Naive thymus-derived CD4-positive, alpha-beta T cell (primary cell): ENCODE data around the gene SERPING1. TPM values are rescaled to one million over a fixed set of nuclear protein-coding genes. Genes with fewer than 3 reads are reported as not detected.

Experiments
- ATAC-seq: fragments of 150-1000 bp; cut with Tn5 transposase; 2 replicates; pipeline ENCODE4 v1.10.0; 2021; ENCODE audit warnings: mild to moderate bottlenecking, moderate library complexity
- CTCF ChIA-PET: fragments of 350-600 bp; sonication (Branson Sonifier 250); formaldehyde crosslinking; loops from one replicate; lab custom pipeline; 2021; ENCODE audit warnings: antibody characterized with exemption; lab: Charles Lee
- POLR2A ChIA-PET: fragments of 350-600 bp; sonication (Branson Sonifier 250); formaldehyde crosslinking; loops from one replicate; lab custom pipeline; 2021; ENCODE audit warnings: antibody characterized with exemption, inconsistent platforms; lab: Charles Lee
- DNase-seq, 9 donors: peaks; one replicate each; pipeline versions ENCODE4 v3.0.0 to v3.0.0-alpha.2; 2020 to 2022; ENCODE audit warnings: mixed read lengths in 1 of 9
- H3K27ac ChIP-seq: one replicate; pipeline ENCODE4 v1.7.0; 2013; ENCODE audit warnings: mild to moderate bottlenecking, low read depth, low read length, moderate library complexity
- H3K27me3 ChIP-seq, 2 donors: one replicate each; pipeline ENCODE4 v1.7.0; 2013; ENCODE audit warnings: low read length in 2 of 2, mild to moderate bottlenecking in 2 of 2, moderate library complexity in 2 of 2; ENCODE audit not compliant: control insufficient read depth in 2 of 2, insufficient read depth in 2 of 2
- H3K36me3 ChIP-seq, 3 experiments: 1 replicate in 2 of 3; 2 replicates in 1 of 3; pipeline ENCODE4 v1.7.0; 2013; ENCODE audit warnings: low read length in 3 of 3, mild to moderate bottlenecking in 3 of 3, moderate library complexity in 1 of 3; ENCODE audit not compliant: insufficient read depth in 3 of 3, control insufficient read depth in 2 of 3
- H3K4me1 ChIP-seq, 2 donors: one replicate each; pipeline ENCODE4 v1.7.0; 2013; ENCODE audit warnings: low read length in 2 of 2, mild to moderate bottlenecking in 2 of 2, moderate library complexity in 1 of 2; ENCODE audit not compliant: control insufficient read depth in 2 of 2, insufficient read depth in 2 of 2
- H3K4me3 ChIP-seq: 2 replicates; pipeline ENCODE4 v1.7.0; 2013; ENCODE audit warnings: mild to moderate bottlenecking, low read length
- H3K9me3 ChIP-seq, 3 experiments: 1 replicate in 2 of 3; 2 replicates in 1 of 3; pipeline ENCODE4 v1.7.0; 2013; ENCODE audit warnings: low read length in 3 of 3; ENCODE audit not compliant: control insufficient read depth in 2 of 3
- H3K27ac Mint-ChIP-seq, 9 donors: one replicate each; pipeline ENCODE4 v1.8.0; 2020 to 2022; ENCODE audit warnings: mixed read lengths in 9 of 9, mild to moderate bottlenecking in 8 of 9, moderate library complexity in 5 of 9, inconsistent platforms in 2 of 9
- H3K27me3 Mint-ChIP-seq, 5 donors: one replicate each; pipeline ENCODE4 v1.8.0; 2021 to 2022; ENCODE audit warnings: mixed read lengths in 5 of 5, mild to moderate bottlenecking in 1 of 5
- H3K36me3 Mint-ChIP-seq, 5 donors: one replicate each; pipeline ENCODE4 v1.8.0; 2020 to 2022; ENCODE audit warnings: mixed read lengths in 5 of 5, mild to moderate bottlenecking in 3 of 5, inconsistent platforms in 1 of 5
- H3K4me1 Mint-ChIP-seq, 7 donors: one replicate each; pipeline ENCODE4 v1.8.0; 2020 to 2022; ENCODE audit warnings: mixed read lengths in 7 of 7, mild to moderate bottlenecking in 3 of 7, inconsistent platforms in 1 of 7
- H3K4me3 Mint-ChIP-seq, 10 donors: one replicate each; pipeline ENCODE4 v1.8.0; 2020 to 2022; ENCODE audit warnings: mild to moderate bottlenecking in 10 of 10, mixed read lengths in 10 of 10, moderate library complexity in 6 of 10, inconsistent platforms in 2 of 10
- H3K9me3 Mint-ChIP-seq, 11 donors: one replicate each; pipeline ENCODE4 v1.8.0; 2020 to 2022; ENCODE audit warnings: mixed read lengths in 11 of 11, mild to moderate bottlenecking in 4 of 11, inconsistent platforms in 1 of 11, moderate library complexity in 1 of 11
- intact Hi-C, 2 donors: fragments of 100-400 bp; cut with micrococcal nuclease; formaldehyde crosslinking; loops; one replicate each; pipeline ENCODE4 v1.15.1; 2023
- polyA plus RNA-seq, 2 donors: library from polyadenylated mRNA; unstranded; fragments of 300-500 nt; fragmentation: Illumina TruSeq; gene quantifications; one replicate each; pipeline ENCODE4 v1.2.3, GENCODE V29; 2021
- total RNA-seq, 6 experiments: library from RNA in 5 of 6; stranded (reverse) in 5 of 6; gene quantifications; 1 replicate in 5 of 6; 2 replicates in 1 of 6; pipeline ENCODE4 v1.2.3 and lab custom pipeline; 2021 to 2026

Gene SERPING1
- total and polyA plus RNA-seq, 7 experiments from 2014 or later = 0.21 to 3.7 (median 0.97) TPM; not detected in 4

DNA sequence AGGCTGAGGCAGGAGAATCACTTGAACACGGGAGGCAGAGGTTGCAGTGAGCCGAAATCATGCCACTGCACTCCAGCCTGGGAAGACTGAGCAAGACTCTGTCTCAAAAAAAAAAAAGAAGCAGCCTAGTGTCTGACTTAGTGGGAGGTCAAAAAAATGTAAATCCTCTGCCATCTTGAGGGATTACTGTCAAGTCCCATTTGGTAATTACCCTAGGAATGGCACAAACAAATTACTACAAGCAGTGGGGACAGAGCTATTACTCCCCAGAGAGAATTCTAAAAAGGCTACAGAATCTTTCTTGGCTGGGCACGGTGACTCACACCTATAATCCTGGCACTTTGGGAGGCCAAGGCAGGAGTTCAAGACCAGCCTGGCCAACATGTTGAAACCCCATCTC, 3.8 kb downstream of the SERPING1 start:
- H3K9me3 Mint-ChIP-seq = peaks cover 0 to 1% (median 0%) of the 10 kb centered on the region in 11 donors
- H3K27me3 ChIP-seq = no peaks in the 10 kb centered on the region
- no peak overlapping the region for H3K27ac Mint-ChIP-seq
- no peak for ATAC-seq
- peaks cover 27 to 38% (median 35%) of the 10 kb centered on the region in 5 donors for H3K27me3 Mint-ChIP-seq
- no peak overlapping the region for H3K27ac ChIP-seq
- POLR2A ChIA-PET = no interaction called here
- peaks cover 0 to 4% (median 0%) of the 10 kb centered on the region in 5 donors for H3K36me3 Mint-ChIP-seq
- no peak overlapping the region for H3K4me3 Mint-ChIP-seq
- no peaks in the 10 kb centered on the region for H3K36me3 ChIP-seq
- H3K4me1 Mint-ChIP-seq = peaks cover 0 to 9% (median 0%) of the 10 kb centered on the region in 7 donors
- CTCF ChIA-PET = interaction anchor here (0.7 kb wide), 1 partner anchor 61 kb away, joined by 5 read pairs; no protein-coding TSS in a partner anchor
- no peaks in the 10 kb centered on the region for H3K4me1 ChIP-seq
- H3K9me3 ChIP-seq = no peaks in the 10 kb centered on the region
- H3K4me3 ChIP-seq = no peak overlapping the region
- intact Hi-C loops = no loop called here
- DNase-seq = no peak

DNA sequence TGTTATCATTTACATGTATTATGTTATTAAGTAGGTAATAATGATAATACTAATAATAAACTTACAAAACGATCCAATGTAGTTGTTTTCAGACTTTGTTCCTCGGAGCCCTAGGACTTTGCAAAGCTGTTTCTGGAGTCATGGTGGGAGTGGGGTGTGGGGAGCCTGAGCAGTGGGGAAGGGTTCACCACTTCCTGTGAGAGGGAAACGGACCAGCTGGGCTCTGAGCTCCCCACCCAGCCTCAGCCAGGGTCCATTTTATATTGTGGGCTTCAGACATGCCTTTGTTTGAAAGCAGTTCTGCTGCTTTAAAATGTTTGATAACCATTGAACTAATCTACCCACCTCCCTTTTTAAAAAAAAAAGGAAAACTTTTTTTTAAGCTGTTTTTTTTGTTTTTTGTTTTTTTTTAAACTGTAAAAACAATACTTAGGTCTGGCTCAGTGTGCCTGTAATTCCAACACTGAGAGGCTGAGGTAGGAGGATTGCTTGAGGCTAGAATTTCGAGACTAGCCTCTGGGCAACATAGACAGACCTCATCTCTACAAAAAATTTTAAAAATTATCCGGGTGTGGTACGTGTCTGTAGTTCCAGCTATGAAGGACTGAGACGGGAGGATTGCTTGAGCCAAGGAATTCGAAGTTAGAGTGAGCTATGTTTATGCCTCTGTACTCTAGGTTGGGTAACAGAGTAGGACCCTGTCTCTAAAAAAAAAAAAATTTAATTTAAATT, 7.0 kb downstream of the SERPING1 start:
- ChIA-PET POLR2A (interaction anchor here (0.7 to 1.1 kb wide), 4 partner anchors 9 to 36 kb away, joined by 3 read pairs; no protein-coding TSS in a partner anchor), CTCF (interaction anchor here (0.6 kb wide), 1 partner anchor 22 kb away, joined by 5 read pairs; no protein-coding TSS in a partner anchor)
- no peaks in the 10 kb centered on the region for H3K4me1 ChIP-seq
- intact Hi-C loops = no loop called here
- peaks cover 0 to 4% (median 0%) of the 10 kb centered on the region in 7 donors for H3K4me1 Mint-ChIP-seq
- no peak overlapping the region for H3K27ac Mint-ChIP-seq
- no peaks in the 10 kb centered on the region for H3K9me3 ChIP-seq
- H3K4me3 ChIP-seq = no peak overlapping the region
- H3K9me3 Mint-ChIP-seq = peaks cover 0 to 2% (median 0%) of the 10 kb centered on the region in 11 donors
- no peaks in the 10 kb centered on the region for H3K27me3 ChIP-seq
- no peak overlapping the region for H3K27ac ChIP-seq
- H3K36me3 Mint-ChIP-seq = no peaks in the 10 kb centered on the region
- H3K4me3 Mint-ChIP-seq = no peak overlapping the region
- ATAC-seq (no peak), DNase-seq (no peak)
- no peaks in the 10 kb centered on the region for H3K36me3 ChIP-seq
- peaks cover 10 to 28% (median 17%) of the 10 kb centered on the region in 5 donors for H3K27me3 Mint-ChIP-seq

DNA sequence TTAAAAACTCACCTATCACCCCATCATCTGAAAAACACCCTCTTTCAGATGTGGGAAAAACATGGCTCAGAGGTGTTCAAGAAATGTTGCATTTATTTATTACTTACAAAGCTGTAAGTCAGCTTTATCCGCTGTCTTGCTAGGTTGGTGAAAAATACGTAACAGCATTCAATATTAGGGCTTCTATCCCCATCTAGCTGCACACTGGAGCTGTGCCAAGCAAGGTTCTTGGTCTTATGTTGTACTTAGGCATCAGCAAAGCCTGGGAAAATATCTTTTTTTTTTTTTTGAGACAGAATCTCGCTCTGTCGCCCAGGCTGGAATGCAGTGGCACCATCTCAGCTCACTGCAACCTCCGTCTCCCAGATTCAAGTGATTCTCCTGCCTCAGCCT, 7.5 kb downstream of the SERPING1 start:
- Histone ChIP-seq H3K27me3 (no peaks in the 10 kb centered on the region), H3K4me3 (no peak overlapping the region), H3K4me1 (no peaks in the 10 kb centered on the region), H3K36me3 (no peaks in the 10 kb centered on the region), H3K9me3 (no peaks in the 10 kb centered on the region), H3K27ac (no peak overlapping the region)
- Mint-ChIP-seq H3K4me3 (no peak overlapping the region), H3K27ac (no peak overlapping the region), H3K27me3 (peaks cover 4 to 24% (median 12%) of the 10 kb centered on the region in 5 donors), H3K9me3 (peaks cover 0 to 2% (median 0%) of the 10 kb centered on the region in 11 donors), H3K36me3 (no peaks in the 10 kb centered on the region), H3K4me1 (peaks cover 0 to 4% (median 0%) of the 10 kb centered on the region in 7 donors)
- ATAC-seq (no peak), DNase-seq (no peak)
- ChIA-PET CTCF (interaction anchor here (0.6 kb wide), 1 partner anchor 23 kb away, joined by 5 read pairs; no protein-coding TSS in a partner anchor), POLR2A (interaction anchor here (0.7 to 1.1 kb wide), 3 partner anchors 8 to 35 kb away, joined by 3 read pairs; no protein-coding TSS in a partner anchor)
- intact Hi-C loops = no loop called here

DNA sequence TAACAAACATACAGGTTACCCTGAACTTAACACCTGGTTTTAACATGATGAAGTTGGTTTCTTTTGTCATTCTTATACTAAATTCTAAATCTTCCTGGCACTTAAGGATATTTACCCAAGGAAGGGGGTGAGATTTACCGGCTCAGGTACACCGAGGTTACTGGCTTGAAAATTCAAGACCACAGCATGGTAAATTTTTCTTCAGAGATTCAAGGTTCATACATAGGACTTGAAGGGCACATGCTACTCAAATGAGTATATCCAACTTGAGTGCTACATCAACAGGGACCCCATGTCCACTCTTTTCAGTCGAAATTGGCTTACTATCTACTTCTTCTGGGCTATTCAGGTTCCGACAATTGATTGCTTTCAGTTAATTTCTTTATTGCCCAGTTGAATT, 12.7 kb downstream of the SERPING1 start:
- intact Hi-C loops = no loop called here
- H3K9me3 Mint-ChIP-seq = peaks cover 0 to 2% (median 0%) of the 10 kb centered on the region in 11 donors

DNA sequence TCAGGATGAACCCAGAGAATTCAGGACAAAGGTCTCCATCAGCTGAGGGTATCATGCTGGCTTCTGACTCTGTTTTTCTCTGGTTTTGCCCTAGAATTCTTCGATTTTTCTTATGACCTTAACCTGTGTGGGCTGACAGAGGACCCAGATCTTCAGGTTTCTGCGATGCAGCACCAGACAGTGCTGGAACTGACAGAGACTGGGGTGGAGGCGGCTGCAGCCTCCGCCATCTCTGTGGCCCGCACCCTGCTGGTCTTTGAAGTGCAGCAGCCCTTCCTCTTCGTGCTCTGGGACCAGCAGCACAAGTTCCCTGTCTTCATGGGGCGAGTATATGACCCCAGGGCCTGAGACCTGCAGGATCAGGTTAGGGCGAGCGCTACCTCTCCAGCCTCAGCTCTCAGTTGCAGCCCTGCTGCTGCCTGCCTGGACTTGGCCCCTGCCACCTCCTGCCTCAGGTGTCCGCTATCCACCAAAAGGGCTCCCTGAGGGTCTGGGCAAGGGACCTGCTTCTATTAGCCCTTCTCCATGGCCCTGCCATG, 16.8 kb downstream of the SERPING1 start:
- ATAC-seq (no peak), DNase-seq (no peak)
- no peaks in the 10 kb centered on the region for H3K4me1 ChIP-seq
- H3K9me3 Mint-ChIP-seq = peaks cover 0 to 3% (median 2%) of the 10 kb centered on the region in 11 donors
- H3K36me3 ChIP-seq = no peaks in the 10 kb centered on the region
- POLR2A ChIA-PET = no interaction called here
- CTCF ChIA-PET = no interaction called here
- H3K27me3 Mint-ChIP-seq = peaks cover 6 to 14% (median 7%) of the 10 kb centered on the region in 5 donors
- no peak overlapping the region for H3K4me3 ChIP-seq
- no peak overlapping the region for H3K27ac Mint-ChIP-seq
- intact Hi-C loops = no loop called here
- H3K9me3 ChIP-seq = peaks cover 0 to 2% (median 0%) of the 10 kb centered on the region in 3 experiments
- H3K4me1 Mint-ChIP-seq = no peaks in the 10 kb centered on the region
- no peak overlapping the region for H3K4me3 Mint-ChIP-seq
- H3K27ac ChIP-seq = no peak overlapping the region
- no peaks in the 10 kb centered on the region for H3K27me3 ChIP-seq
- H3K36me3 Mint-ChIP-seq = no peaks in the 10 kb centered on the region

More for the DNA sequence above, 12.7 kb downstream of the SERPING1 start:
- Histone ChIP-seq H3K27me3 (no peaks in the 10 kb centered on the region), H3K36me3 (no peaks in the 10 kb centered on the region), H3K27ac (no peak overlapping the region), H3K4me1 (no peaks in the 10 kb centered on the region), H3K4me3 (no peak overlapping the region), H3K9me3 (no peaks in the 10 kb centered on the region)
- H3K4me1 Mint-ChIP-seq = no peaks in the 10 kb centered on the region
- no peak overlapping the region for H3K4me3 Mint-ChIP-seq
- H3K36me3 Mint-ChIP-seq = no peaks in the 10 kb centered on the region
- H3K27ac Mint-ChIP-seq = no peak overlapping the region
- peaks cover 0 to 22% (median 6%) of the 10 kb centered on the region in 5 donors for H3K27me3 Mint-ChIP-seq
- ChIA-PET POLR2A (no interaction called here), CTCF (no interaction called here)
- DNase-seq (no peak), ATAC-seq (no peak)

DNA sequence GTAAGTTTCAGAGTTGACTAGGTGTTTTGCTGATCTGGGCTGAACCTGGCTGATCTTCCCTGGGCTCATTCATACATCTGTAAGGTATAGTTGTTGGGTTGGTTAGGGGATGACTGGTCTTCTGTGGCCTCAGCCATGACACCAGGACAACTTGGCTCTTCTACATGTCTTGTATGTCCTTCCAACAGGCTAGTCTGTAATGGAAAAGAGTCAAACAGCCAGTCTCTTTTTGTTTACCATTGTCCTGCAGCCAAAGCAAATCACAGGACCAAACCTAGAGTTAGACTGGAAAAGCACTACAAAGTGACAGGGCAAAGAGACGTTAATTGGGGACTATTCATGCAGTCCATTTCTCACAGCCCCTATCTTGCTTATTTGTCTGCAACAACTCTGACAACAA, 17.8 kb downstream of the SERPING1 start:
- intact Hi-C loops = no loop called here
- DNase-seq (no peak), ATAC-seq (no peak)
- no peaks in the 10 kb centered on the region for H3K36me3 Mint-ChIP-seq
- no peaks in the 10 kb centered on the region for H3K27me3 ChIP-seq
- peaks cover 0 to 10% (median 0%) of the 10 kb centered on the region in 3 experiments for H3K9me3 ChIP-seq
- H3K36me3 ChIP-seq = no peaks in the 10 kb centered on the region
- peaks cover 0 to 12% (median 4%) of the 10 kb centered on the region in 11 donors for H3K9me3 Mint-ChIP-seq
- no peaks in the 10 kb centered on the region for H3K4me1 Mint-ChIP-seq
- H3K27ac Mint-ChIP-seq = no peak overlapping the region
- H3K27me3 Mint-ChIP-seq = peaks cover 6 to 14% (median 7%) of the 10 kb centered on the region in 5 donors
- CTCF ChIA-PET = no interaction called here
- no peak overlapping the region for H3K4me3 Mint-ChIP-seq
- H3K27ac ChIP-seq = no peak overlapping the region
- POLR2A ChIA-PET = no interaction called here
- no peaks in the 10 kb centered on the region for H3K4me1 ChIP-seq
- no peak overlapping the region for H3K4me3 ChIP-seq
